GM20000 (cell line): ENCODE data around the gene ARHGAP26.

Experiments used
- DNase-seq: peaks from one replicate; pipeline ENCODE4 v3.0.0; 2012; ENCODE audit warnings: low spot score
- CTCF ChIP-seq: IDR thresholded peaks from 2 replicates; pipeline ENCODE4 v1.5.1; 2012; ENCODE audit warnings: mild to moderate bottlenecking, control low read depth; ENCODE audit errors: extremely low read depth, missing control alignments

ARHGAP26 gene

DNA sequence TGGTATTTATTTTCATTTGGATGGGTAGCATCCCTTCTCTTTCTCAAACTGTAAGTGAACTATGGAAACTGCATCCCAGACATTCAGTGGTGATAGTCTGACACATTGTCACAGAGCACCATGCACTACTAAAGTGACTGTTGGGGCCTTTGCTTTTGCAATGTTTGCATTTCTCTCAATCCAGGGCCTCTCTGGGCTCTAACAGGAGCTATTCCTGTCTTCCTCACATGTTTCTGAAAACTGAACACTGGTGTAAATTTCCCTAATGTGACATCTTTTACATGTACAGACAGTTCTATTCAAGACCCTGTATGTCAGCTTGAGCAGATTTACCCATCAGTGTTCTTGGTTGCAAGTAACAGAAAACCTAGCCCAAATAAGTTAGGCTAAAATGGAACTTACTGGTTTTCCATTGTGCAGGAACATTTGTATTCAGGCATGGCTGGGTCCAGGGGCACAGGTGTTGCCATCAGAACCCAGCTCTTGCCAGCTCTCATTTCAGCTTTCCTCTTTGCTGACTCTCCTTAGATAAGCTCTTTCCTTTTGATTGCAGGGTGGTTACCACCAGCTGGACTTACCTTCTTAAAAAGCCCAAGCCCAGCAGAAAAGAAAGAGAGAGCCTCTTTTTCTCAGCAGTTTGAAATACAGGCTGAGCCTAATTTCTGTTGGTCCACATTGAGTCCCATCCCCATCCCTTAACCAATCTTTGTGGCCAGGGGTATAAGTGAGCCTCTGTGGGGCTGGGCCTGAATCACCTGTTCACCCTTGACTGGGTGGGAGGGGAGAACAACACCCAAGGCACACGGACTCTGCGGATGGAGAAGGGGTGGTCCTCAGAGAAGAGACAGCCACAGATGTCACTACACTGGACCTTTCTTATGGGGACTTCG is 399.0 kb downstream of the ARHGAP26 start:
- TF ChIP-seq CTCF: no peak
- no peak for DNase-seq

DNA sequence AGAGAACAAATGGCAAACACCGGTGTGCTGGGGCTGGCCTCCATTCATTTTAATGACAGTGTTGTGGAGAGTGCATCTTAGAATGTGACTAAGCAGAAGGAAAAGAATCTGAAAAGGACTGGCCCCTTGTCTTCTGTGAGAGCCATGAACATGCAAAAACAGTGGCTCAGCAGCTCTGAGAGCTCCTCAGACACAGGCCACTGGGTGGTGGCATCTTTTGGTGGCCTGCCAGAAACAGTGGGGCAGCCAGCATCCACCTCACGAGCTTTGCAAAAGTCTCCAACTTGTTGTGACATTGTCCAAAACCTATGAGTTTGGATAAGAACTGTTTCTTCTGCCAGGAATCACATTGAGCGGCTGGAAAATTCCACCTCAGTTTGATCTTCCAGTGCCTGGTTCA is 399.9 kb downstream of the ARHGAP26 start:
- DNase-seq: no peak

DNA sequence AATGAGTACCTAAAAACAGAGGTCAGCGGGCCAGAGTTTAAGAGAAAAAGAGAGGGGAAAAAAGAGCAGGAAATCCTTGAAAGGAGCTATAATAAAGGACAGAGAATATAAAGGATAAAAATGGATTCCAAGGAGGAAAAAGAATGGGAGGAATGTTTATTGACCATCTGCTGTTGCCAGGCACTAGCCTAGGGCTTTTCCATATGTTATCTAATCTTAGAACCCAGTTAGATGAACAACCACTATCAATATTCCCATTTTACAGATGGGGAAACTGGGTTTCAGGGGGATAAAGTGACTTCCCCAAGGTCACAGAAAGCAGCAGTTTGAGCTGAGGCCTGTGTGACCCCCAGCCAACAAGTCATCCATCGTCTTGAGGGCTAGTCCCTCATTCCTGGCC is 400.8 kb downstream of the ARHGAP26 start:
- no peak for TF ChIP-seq CTCF
- DNase-seq: no peak

More for the DNA sequence above, 399.9 kb downstream of the ARHGAP26 start:
- no peak for TF ChIP-seq CTCF

GRCh38 chr5:143172739-143173138 is 402.6 kb downstream of the ARHGAP26 start:
- no peak for TF ChIP-seq CTCF
- DNase-seq: no peak

- no peak for TF ChIP-seq CTCF
- no peak for DNase-seq
These were observed 403.1 kb downstream of the ARHGAP26 start for GRCh38 chr5:143173139-143173889.

- peak; percentile 24 for DNase-seq
- TF ChIP-seq CTCF: no peak
These were observed 404.7 kb downstream of the ARHGAP26 start for GRCh38 chr5:143174714-143175398.
